H1 (cell line): ENCODE results near the gene OR1E2. TPM values are rescaled to one million over a fixed set of nuclear protein-coding genes. Genes with fewer than 3 reads are reported as not detected.

Experiments
- CTCF ChIA-PET: fragments of 300-600 bp; sonication (Branson Sonifier 250); formaldehyde crosslinking; loops from one replicate; lab custom pipeline; 2021; ENCODE audit not compliant: partially characterized antibody; lab: Charles Lee
- POLR2A ChIA-PET: fragments of 300-600 bp; sonication (Branson Sonifier 250); formaldehyde crosslinking; loops from one replicate; lab custom pipeline; 2021; ENCODE audit warnings: inconsistent platforms; ENCODE audit not compliant: partially characterized antibody; lab: Charles Lee
- DNase-seq, 2 experiments: peaks; one replicate each; pipeline versions ENCODE4 v3.0.0 to v3.0.0-alpha.2; 2010 to 2022; ENCODE audit warnings: low spot score in 2 of 2, low read depth in 1 of 2, mixed read lengths in 1 of 2
- FAIRE-seq: peaks from 2 replicates; lab custom pipeline; 2011; peaks lifted over from hg19 to GRCh38; lab: Jason Lieb, UNC
- H2AFZ ChIP-seq: 2 replicates; pipeline ENCODE4 v1.8.1; 2012; ENCODE audit warnings: low read length, inconsistent platforms
- H2AK5ac ChIP-seq: 2 replicates; pipeline ENCODE4 v1.6.1; 2013; ENCODE audit warnings: low read depth, low read length
- H2BK120ac ChIP-seq: replicated peaks from 2 replicates; pipeline ENCODE3; 2013; ENCODE audit warnings: low read depth, low read length, inconsistent platforms
- H2BK12ac ChIP-seq: 2 replicates; pipeline ENCODE4 v1.6.1; 2013; ENCODE audit warnings: low read depth, low read length
- H2BK15ac ChIP-seq: 2 replicates; pipeline ENCODE4 v1.6.1; 2013; ENCODE audit warnings: low read length
- H2BK20ac ChIP-seq: 2 replicates; pipeline ENCODE4 v1.6.1; 2013; ENCODE audit warnings: low read length
- H2BK5ac ChIP-seq: 2 replicates; pipeline ENCODE4 v1.6.1; 2013; ENCODE audit warnings: low read depth, low read length
- H3K14ac ChIP-seq: 2 replicates; pipeline ENCODE4 v1.6.1; 2013; ENCODE audit warnings: inconsistent platforms; ENCODE audit not compliant: insufficient read length
- H3K18ac ChIP-seq: 2 replicates; pipeline ENCODE4 v1.6.1; 2013; ENCODE audit warnings: low read length; ENCODE audit errors: extremely low read depth
- H3K23ac ChIP-seq: 2 replicates; pipeline ENCODE4 v1.6.1; 2013; ENCODE audit warnings: inconsistent platforms; ENCODE audit not compliant: insufficient read length
- H3K23me2 ChIP-seq: 2 replicates; pipeline ENCODE4 v1.6.1; 2013; ENCODE audit warnings: low read depth, low read length
- H3K27ac ChIP-seq: 2 replicates; pipeline ENCODE4 v1.6.1; 2011; ENCODE audit warnings: low read depth, low read length, inconsistent platforms
- H3K27me3 ChIP-seq, 4 experiments: replicated peaks in 1 of 4; 1 replicate in 1 of 4; 2 replicates in 3 of 4; pipeline versions ENCODE4 v1.6.1 to v1.8.1; 2011 to 2013; ENCODE audit warnings: low read length in 3 of 4, mild to moderate bottlenecking in 3 of 4, inconsistent platforms in 2 of 4, mixed read lengths in 2 of 4, moderate library complexity in 1 of 4; ENCODE audit not compliant: control insufficient read depth in 3 of 4, insufficient read depth in 3 of 4; ENCODE audit errors: extremely low read depth in 1 of 4
- H3K36me3 ChIP-seq, 4 experiments: 2 replicates each; pipeline versions ENCODE4 v1.6.1 to v1.8.1; 2011 to 2013; ENCODE audit warnings: mild to moderate bottlenecking in 4 of 4, low read length in 3 of 4, moderate library complexity in 2 of 4, control low read depth in 1 of 4, inconsistent platforms in 1 of 4; ENCODE audit not compliant: insufficient read depth in 4 of 4, control insufficient read depth in 2 of 4
- H3K4ac ChIP-seq: replicated peaks from 2 replicates; pipeline ENCODE3; 2013; ENCODE audit warnings: low read length, low read depth, mixed read lengths, inconsistent platforms; ENCODE audit not compliant: insufficient read length
- H3K4me1 ChIP-seq, 4 experiments: replicated peaks in 1 of 4; 1 replicate in 1 of 4; 2 replicates in 3 of 4; pipeline versions ENCODE4 v1.6.1 to v1.8.1; 2011 to 2013; ENCODE audit warnings: low read length in 3 of 4, inconsistent platforms in 2 of 4, mixed read lengths in 1 of 4; ENCODE audit not compliant: insufficient read depth in 4 of 4, control insufficient read depth in 3 of 4
- H3K4me2 ChIP-seq, 2 experiments: 2 replicates each; pipeline versions ENCODE4 v1.6.1 to v1.8.1; 2011 to 2013; ENCODE audit warnings: low read depth in 2 of 2, low read length in 2 of 2, control low read depth in 1 of 2, inconsistent platforms in 1 of 2, mild to moderate bottlenecking in 1 of 2; ENCODE audit not compliant: insufficient read depth in 1 of 2
- H3K4me3 ChIP-seq, 4 experiments: fragments of 200-600, 300-600 bp in 1 of 4; sonication (generic), shearing (Covaris generic), sonication (Bioruptor Twin) in 1 of 4; 2 replicates each; pipeline versions ENCODE4 v1.5.1 to v1.8.1; 2011 to 2016; ENCODE audit warnings: low read length in 4 of 4, low read depth in 3 of 4, control low read depth in 2 of 4, inconsistent platforms in 2 of 4, mild to moderate bottlenecking in 2 of 4, mixed read lengths in 1 of 4, moderate library complexity in 1 of 4; ENCODE audit not compliant: insufficient read depth in 2 of 4; ENCODE audit errors: extremely low read depth in 1 of 4
- H3K56ac ChIP-seq: replicated peaks from 2 replicates; pipeline ENCODE3; 2013; ENCODE audit warnings: low read depth, mild to moderate bottlenecking, mixed read lengths, low read length, inconsistent platforms; ENCODE audit not compliant: insufficient read length
- H3K79me1 ChIP-seq: 2 replicates; pipeline ENCODE4 v1.6.1; 2013; ENCODE audit warnings: low read depth, low read length, control low read depth
- H3K79me2 ChIP-seq, 2 experiments: 2 replicates each; pipeline versions ENCODE4 v1.6.1 to v1.8.1; 2012 to 2013; ENCODE audit warnings: low read length in 2 of 2, mild to moderate bottlenecking in 2 of 2, inconsistent platforms in 1 of 2; ENCODE audit not compliant: insufficient read depth in 2 of 2, control insufficient read depth in 1 of 2
- H3K9ac ChIP-seq, 4 experiments: replicated peaks in 1 of 4; 1 replicate in 1 of 4; 2 replicates in 3 of 4; pipeline versions ENCODE4 v1.6.1 to v1.8.1; 2011 to 2013; ENCODE audit warnings: low read depth in 3 of 4, low read length in 3 of 4, control low read depth in 2 of 4, mild to moderate bottlenecking in 2 of 4, moderate library complexity in 2 of 4, inconsistent platforms in 1 of 4; ENCODE audit errors: extremely low read depth in 1 of 4
- H3K9me3 ChIP-seq, 2 experiments: 2 replicates each; pipeline versions ENCODE4 v1.6.1 to v1.8.1; 2012 to 2013; ENCODE audit warnings: mild to moderate bottlenecking in 2 of 2, moderate library complexity in 2 of 2, control low read depth in 1 of 2, inconsistent platforms in 1 of 2, low read depth in 1 of 2, low read length in 1 of 2, mixed read lengths in 1 of 2; ENCODE audit not compliant: insufficient read depth in 2 of 2
- H4K20me1 ChIP-seq, 2 experiments: replicated peaks in 1 of 2; 2 replicates each; pipeline versions ENCODE3 to v1.8.1; 2011 to 2013; ENCODE audit warnings: inconsistent platforms in 2 of 2, low read length in 2 of 2, mild to moderate bottlenecking in 1 of 2; ENCODE audit not compliant: insufficient read depth in 2 of 2, control insufficient read depth in 1 of 2
- H4K5ac ChIP-seq: 2 replicates; pipeline ENCODE4 v1.6.1; 2013; ENCODE audit warnings: low read length, low read depth, mixed read lengths, inconsistent platforms; ENCODE audit not compliant: insufficient read length
- H4K8ac ChIP-seq: 2 replicates; pipeline ENCODE4 v1.8.0; 2013; ENCODE audit warnings: mild to moderate bottlenecking, moderate library complexity, low read length, inconsistent platforms; ENCODE audit not compliant: insufficient read depth; ENCODE audit errors: extremely low read depth
- H4K91ac ChIP-seq: replicated peaks from 2 replicates; pipeline ENCODE3; 2013; ENCODE audit warnings: low read length, mixed read lengths, inconsistent platforms; ENCODE audit not compliant: insufficient read length
- CBX5 ChIP-seq: fragments of 300-800, 300-1000 bp; sonication (generic); IDR thresholded peaks from 2 replicates; pipeline ENCODE4 v1.7.1; 2016; ENCODE audit warnings: antibody characterized with exemption, low read length, low read depth
- CREB1 ChIP-seq: IDR thresholded peaks from 2 replicates; pipeline ENCODE4 v1.6.1; 2012; ENCODE audit warnings: inconsistent platforms
- KDM1A ChIP-seq: fragments of 200-600, 300-600 bp; sonication (generic); IDR thresholded peaks from 2 replicates; pipeline ENCODE4 v1.7.1; 2016; ENCODE audit warnings: mild to moderate bottlenecking, low read length, borderline replicate concordance
- NRF1 ChIP-seq: IDR thresholded peaks from 2 replicates; pipeline ENCODE4 v1.6.1; 2011; ENCODE audit warnings: mild to moderate bottlenecking, low read depth, low read length, improper control_type of control experiment
- TCF12 ChIP-seq: IDR thresholded peaks from 2 replicates; pipeline ENCODE4 v1.6.1; 2011; ENCODE audit warnings: low read depth, mild to moderate bottlenecking, low read length
- TEAD4 ChIP-seq: IDR thresholded peaks from 2 replicates; pipeline ENCODE4 v1.6.1; 2012; ENCODE audit warnings: low read depth, low read length, inconsistent platforms, mixed read lengths
- WGBS, 2 experiments: shearing (Covaris generic) in 1 of 2; methylation state at CpG; one replicate each; pipeline versions ENCODE4 v1.1.6 to v1.1.7; 2013 to 2015; ENCODE audit warnings: low lambda C conversion rate in 2 of 2, mixed read lengths in 2 of 2, inconsistent platforms in 1 of 2, low coverage in 1 of 2, missing lambda C conversion rate in 1 of 2; ENCODE audit not compliant: insufficient replicate concordance in 2 of 2, insufficient coverage in 1 of 2, insufficient read length in 1 of 2; ENCODE audit errors: extremely low coverage in 1 of 2, missing lambda C conversion rate in 1 of 2; 5-methylcytosine and 5-hydroxymethylcytosine counted together
- polyA plus RNA-seq, 7 experiments: library from polyadenylated mRNA; depleted of rRNA in 3 of 7; stranded (reverse) in 5 of 7; unstranded in 2 of 7; fragments of >200 nt in 5 of 7; fragments of 200-250 nt in 2 of 7; gene quantifications; 1 replicate in 5 of 7; 2 replicates in 1 of 7; 4 replicates in 1 of 7; pipeline versions ENCODE4 v1.2.1 to v1.2.3, GENCODE V29; 2011 to 2013; ENCODE audit warnings: missing spikeins in 2 of 7, mixed read lengths in 2 of 7
- total RNA-seq: library from RNA; stranded (reverse); fragmentation: NEBNext Ultra II Directional; extraction: Animal tissue kit (Norgen Biotek cat#: 25700); gene quantifications from 2 replicates; pipeline ENCODE4 v1.2.1, GENCODE V29; 2021
- TF ChIP-seq, protein P1 (sequence below): IDR thresholded peaks from 2 replicates; pipeline ENCODE4 v1.6.1; 2011; ENCODE audit warnings: low read length, improper control_type of control experiment
- TF ChIP-seq, protein P2 (sequence below): IDR thresholded peaks from 2 replicates; pipeline ENCODE4 v1.6.1; 2012; ENCODE audit warnings: inconsistent platforms

OR1E2 gene
- total and polyA plus RNA-seq, 2 of the 8 experiments (the other 6 are each of a cell fraction or from before 2014, with no cell fraction given) = not detected

- Histone ChIP-seq H2BK20ac (no peak overlapping the region), H3K14ac (no peak overlapping the region), H4K91ac (no peak overlapping the region), H3K27ac (no peak overlapping the region), H3K23me2 (no peaks in the 10 kb centered on the region; the same call in 1 of the 2 replicates), H2BK5ac (no peak overlapping the region), H3K36me3 (no peaks in the 10 kb centered on the region), H3K56ac (no peak overlapping the region), H3K9me3 (no peaks in the 10 kb centered on the region), H3K79me2 (no peaks in the 10 kb centered on the region), H3K4me3 (no peak overlapping the region), H3K9ac (no peak overlapping the region), H3K79me1 (no peaks in the 10 kb centered on the region), H2BK15ac (no peak overlapping the region), H3K4ac (no peak overlapping the region), H2BK12ac (no peak overlapping the region), H3K23ac (no peak overlapping the region), H3K4me1 (peaks cover 0 to 3% (median 1%) of the 10 kb centered on the region in 4 experiments; a peak in 2 of 7 replicates), H3K18ac (no peak overlapping the region)
- 74% methylated on average over 1 of the region's 1 CpG; no CpG with 5 or more reads in 1 of the 2 experiments for WGBS, 2 experiments
- CTCF ChIA-PET = interaction anchor here (1.1 kb wide), 1 partner anchor 10 kb away, joined by 3 read pairs; no protein-coding TSS in a partner anchor
- DNase-seq = no peak
- TF ChIP-seq CBX5 (no peak), NRF1 (no peak), TEAD4 (no peak), KDM1A (no peak), CREB1 (no peak), TCF12 (no peak)
- TF ChIP-seq, protein P1, sequence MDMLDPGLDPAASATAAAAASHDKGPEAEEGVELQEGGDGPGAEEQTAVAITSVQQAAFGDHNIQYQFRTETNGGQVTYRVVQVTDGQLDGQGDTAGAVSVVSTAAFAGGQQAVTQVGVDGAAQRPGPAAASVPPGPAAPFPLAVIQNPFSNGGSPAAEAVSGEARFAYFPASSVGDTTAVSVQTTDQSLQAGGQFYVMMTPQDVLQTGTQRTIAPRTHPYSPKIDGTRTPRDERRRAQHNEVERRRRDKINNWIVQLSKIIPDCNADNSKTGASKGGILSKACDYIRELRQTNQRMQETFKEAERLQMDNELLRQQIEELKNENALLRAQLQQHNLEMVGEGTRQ = no peak
- TF ChIP-seq, protein P2, sequence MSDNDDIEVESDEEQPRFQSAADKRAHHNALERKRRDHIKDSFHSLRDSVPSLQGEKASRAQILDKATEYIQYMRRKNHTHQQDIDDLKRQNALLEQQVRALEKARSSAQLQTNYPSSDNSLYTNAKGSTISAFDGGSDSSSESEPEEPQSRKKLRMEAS = no peak
- TF ChIP-seq, all 59 proteins: peak for 0
- H4K20me1 ChIP-seq = no peaks in the 10 kb centered on the region
- no peaks in the 10 kb centered on the region for H3K27me3 ChIP-seq
- H3K4me2 ChIP-seq = no peak overlapping the region
- H4K8ac ChIP-seq = no peak overlapping the region
- H4K5ac ChIP-seq = no peak overlapping the region
- no peak for FAIRE-seq
- no peak overlapping the region for H2BK120ac ChIP-seq
- POLR2A ChIA-PET = no interaction called here
- H2AK5ac ChIP-seq = no peak overlapping the region
- H2AFZ ChIP-seq = no peak overlapping the region
These were observed 4.7 kb upstream of the OR1E2 start for GRCh38 chr17:3438368-3438767.
